ENCODE measurements around the gene TNFRSF17. TPM values are rescaled to one million over a fixed set of nuclear protein-coding genes. Genes with fewer than 3 reads are reported as not detected.
A peak's percentile ranks its signal among the peaks of the same experiment; 100 is the strongest.

The TNFRSF17 gene
- total and polyA plus RNA-seq, 2 of the 13 experiments (the other 11 are each of a cell fraction or from before 2014, with no cell fraction given): not detected

DNA sequence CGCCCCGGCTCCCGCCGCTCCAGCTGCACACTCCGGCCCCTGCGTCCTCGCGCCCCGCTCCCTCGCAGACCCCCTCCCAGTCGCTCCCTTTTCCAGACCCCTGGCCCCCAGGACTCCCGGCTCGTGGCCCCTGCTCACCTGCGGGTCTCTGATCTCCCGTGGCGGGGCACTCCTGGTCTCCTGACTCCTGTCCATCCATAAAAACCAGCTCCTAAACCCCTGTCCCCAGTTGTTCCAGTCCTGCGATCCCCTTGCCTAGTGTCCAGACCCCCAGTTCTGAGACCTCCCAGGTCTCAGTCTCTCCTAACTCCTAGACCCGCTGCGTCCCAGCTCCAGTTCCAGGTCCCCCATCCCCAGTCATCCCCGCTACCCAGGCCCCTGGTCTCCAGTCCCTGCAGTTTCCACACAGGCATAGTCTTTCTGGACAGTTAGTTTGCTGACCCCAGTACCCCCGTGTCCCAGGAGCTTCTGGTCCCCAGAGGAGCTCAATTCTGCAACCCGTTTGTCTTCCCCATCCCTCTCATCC is 11.9 kb downstream of the TNFRSF17 start (continued):
- TF ChIP-seq NR2F6 (IDR thresholded peaks at IDR 0.05) (no peak), NR2F6 (CRISPR knock-in tag; IDR thresholded peaks at IDR 0.05) (no peak), ZNF570 (CRISPR knock-in tag; IDR thresholded peaks at IDR 0.05; ENCODE audit: borderline replicate concordance) (0 out of 2 replicates have a peak, but pooled peaks have one; percentile 75), ZNF790 (CRISPR knock-in tag; IDR thresholded peaks at IDR 0.05; ENCODE audit: borderline replicate concordance) (0 out of 2 replicates have a peak, but pooled peaks have one; percentile 0), ZNF296 (CRISPR knock-in tag; conservative IDR thresholded peaks at IDR 0.05) (0 out of 2 replicates have a peak, but pooled peaks have one; percentile 17), ZNF34 (CRISPR knock-in tag; IDR thresholded peaks at IDR 0.05; ENCODE audit: borderline replicate concordance) (0 out of 2 replicates have a peak, but pooled peaks have one; percentile 46), STAG1 (CRISPR knock-in tag; IDR thresholded peaks at IDR 0.05) (no peak), NFKBIZ (CRISPR knock-in tag; IDR thresholded peaks at IDR 0.05) (no peak), ZFP90 (CRISPR knock-in tag; IDR thresholded peaks at IDR 0.05; ENCODE audit: borderline replicate concordance) (no peak), MAFG (CRISPR knock-in tag; IDR thresholded peaks at IDR 0.05) (0 out of 2 replicates have a peak, but pooled peaks have one; percentile 12), TP53 (CRISPR knock-in tag; conservative IDR thresholded peaks at IDR 0.05) (no peak), ZNF788 (CRISPR knock-in tag; IDR thresholded peaks at IDR 0.05; ENCODE audit: borderline replicate concordance) (0 out of 2 replicates have a peak, but pooled peaks have one; percentile 12), NFATC3 (CRISPR knock-in tag; IDR thresholded peaks at IDR 0.05) (0 out of 2 replicates have a peak, but pooled peaks have one; percentile 50), IKZF4 (CRISPR knock-in tag; IDR thresholded peaks at IDR 0.05; ENCODE audit: borderline replicate concordance, low read depth, not compliant biosample characterization) (no peak), ZNF75D (CRISPR knock-in tag; IDR thresholded peaks at IDR 0.05; ENCODE audit: borderline replicate concordance) (no peak), ZNF546 (CRISPR knock-in tag; conservative IDR thresholded peaks at IDR 0.05) (peak; percentile 94; the same call in 1 of the 2 replicates)
- TF ChIP-seq, protein P1, sequence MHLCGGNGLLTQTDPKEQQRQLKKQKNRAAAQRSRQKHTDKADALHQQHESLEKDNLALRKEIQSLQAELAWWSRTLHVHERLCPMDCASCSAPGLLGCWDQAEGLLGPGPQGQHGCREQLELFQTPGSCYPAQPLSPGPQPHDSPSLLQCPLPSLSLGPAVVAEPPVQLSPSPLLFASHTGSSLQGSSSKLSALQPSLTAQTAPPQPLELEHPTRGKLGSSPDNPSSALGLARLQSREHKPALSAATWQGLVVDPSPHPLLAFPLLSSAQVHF (CRISPR knock-in tag; IDR thresholded peaks at IDR 0.05): peak; percentile 67; the same call in 1 of the 2 replicates
- TF ChIP-seq, protein P2, sequence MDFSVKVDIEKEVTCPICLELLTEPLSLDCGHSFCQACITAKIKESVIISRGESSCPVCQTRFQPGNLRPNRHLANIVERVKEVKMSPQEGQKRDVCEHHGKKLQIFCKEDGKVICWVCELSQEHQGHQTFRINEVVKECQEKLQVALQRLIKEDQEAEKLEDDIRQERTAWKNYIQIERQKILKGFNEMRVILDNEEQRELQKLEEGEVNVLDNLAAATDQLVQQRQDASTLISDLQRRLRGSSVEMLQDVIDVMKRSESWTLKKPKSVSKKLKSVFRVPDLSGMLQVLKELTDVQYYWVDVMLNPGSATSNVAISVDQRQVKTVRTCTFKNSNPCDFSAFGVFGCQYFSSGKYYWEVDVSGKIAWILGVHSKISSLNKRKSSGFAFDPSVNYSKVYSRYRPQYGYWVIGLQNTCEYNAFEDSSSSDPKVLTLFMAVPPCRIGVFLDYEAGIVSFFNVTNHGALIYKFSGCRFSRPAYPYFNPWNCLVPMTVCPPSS (IDR thresholded peaks at IDR 0.05): no peak
- TF ChIP-seq, protein P3, sequence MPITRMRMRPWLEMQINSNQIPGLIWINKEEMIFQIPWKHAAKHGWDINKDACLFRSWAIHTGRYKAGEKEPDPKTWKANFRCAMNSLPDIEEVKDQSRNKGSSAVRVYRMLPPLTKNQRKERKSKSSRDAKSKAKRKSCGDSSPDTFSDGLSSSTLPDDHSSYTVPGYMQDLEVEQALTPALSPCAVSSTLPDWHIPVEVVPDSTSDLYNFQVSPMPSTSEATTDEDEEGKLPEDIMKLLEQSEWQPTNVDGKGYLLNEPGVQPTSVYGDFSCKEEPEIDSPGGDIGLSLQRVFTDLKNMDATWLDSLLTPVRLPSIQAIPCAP (CRISPR knock-in tag; IDR thresholded peaks at IDR 0.05; ENCODE audit: low read depth): 0 out of 2 replicates have a peak, but pooled peaks have one; percentile 19
- TF ChIP-seq, protein P4, sequence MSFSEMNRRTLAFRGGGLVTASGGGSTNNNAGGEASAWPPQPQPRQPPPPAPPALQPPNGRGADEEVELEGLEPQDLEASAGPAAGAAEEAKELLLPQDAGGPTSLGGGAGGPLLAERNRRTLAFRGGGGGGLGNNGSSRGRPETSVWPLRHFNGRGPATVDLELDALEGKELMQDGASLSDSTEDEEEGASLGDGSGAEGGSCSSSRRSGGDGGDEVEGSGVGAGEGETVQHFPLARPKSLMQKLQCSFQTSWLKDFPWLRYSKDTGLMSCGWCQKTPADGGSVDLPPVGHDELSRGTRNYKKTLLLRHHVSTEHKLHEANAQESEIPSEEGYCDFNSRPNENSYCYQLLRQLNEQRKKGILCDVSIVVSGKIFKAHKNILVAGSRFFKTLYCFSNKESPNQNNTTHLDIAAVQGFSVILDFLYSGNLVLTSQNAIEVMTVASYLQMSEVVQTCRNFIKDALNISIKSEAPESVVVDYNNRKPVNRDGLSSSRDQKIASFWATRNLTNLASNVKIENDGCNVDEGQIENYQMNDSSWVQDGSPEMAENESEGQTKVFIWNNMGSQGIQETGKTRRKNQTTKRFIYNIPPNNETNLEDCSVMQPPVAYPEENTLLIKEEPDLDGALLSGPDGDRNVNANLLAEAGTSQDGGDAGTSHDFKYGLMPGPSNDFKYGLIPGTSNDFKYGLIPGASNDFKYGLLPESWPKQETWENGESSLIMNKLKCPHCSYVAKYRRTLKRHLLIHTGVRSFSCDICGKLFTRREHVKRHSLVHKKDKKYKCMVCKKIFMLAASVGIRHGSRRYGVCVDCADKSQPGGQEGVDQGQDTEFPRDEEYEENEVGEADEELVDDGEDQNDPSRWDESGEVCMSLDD (CRISPR knock-in tag; IDR thresholded peaks at IDR 0.05; ENCODE audit: borderline replicate concordance): no peak
- TF ChIP-seq, protein P5, sequence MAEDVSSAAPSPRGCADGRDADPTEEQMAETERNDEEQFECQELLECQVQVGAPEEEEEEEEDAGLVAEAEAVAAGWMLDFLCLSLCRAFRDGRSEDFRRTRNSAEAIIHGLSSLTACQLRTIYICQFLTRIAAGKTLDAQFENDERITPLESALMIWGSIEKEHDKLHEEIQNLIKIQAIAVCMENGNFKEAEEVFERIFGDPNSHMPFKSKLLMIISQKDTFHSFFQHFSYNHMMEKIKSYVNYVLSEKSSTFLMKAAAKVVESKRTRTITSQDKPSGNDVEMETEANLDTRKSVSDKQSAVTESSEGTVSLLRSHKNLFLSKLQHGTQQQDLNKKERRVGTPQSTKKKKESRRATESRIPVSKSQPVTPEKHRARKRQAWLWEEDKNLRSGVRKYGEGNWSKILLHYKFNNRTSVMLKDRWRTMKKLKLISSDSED (CRISPR knock-in tag; IDR thresholded peaks at IDR 0.05): 0 out of 2 replicates have a peak, but pooled peaks have one; percentile 5
- TF ChIP-seq, protein P6, sequence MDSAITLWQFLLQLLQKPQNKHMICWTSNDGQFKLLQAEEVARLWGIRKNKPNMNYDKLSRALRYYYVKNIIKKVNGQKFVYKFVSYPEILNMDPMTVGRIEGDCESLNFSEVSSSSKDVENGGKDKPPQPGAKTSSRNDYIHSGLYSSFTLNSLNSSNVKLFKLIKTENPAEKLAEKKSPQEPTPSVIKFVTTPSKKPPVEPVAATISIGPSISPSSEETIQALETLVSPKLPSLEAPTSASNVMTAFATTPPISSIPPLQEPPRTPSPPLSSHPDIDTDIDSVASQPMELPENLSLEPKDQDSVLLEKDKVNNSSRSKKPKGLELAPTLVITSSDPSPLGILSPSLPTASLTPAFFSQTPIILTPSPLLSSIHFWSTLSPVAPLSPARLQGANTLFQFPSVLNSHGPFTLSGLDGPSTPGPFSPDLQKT (CRISPR knock-in tag; IDR thresholded peaks at IDR 0.05; ENCODE audit: borderline replicate concordance): no peak

All from HepG2 (cell line).